ENCODE measurements around the gene MYL1. TPM values are rescaled to one million over a fixed set of nuclear protein-coding genes. Genes with fewer than 3 reads are reported as not detected.

Gene MYL1
- total RNA-seq, 4 donors from 2014 or later: 0.64 to 3.4 TPM; not detected in 2

DNA sequence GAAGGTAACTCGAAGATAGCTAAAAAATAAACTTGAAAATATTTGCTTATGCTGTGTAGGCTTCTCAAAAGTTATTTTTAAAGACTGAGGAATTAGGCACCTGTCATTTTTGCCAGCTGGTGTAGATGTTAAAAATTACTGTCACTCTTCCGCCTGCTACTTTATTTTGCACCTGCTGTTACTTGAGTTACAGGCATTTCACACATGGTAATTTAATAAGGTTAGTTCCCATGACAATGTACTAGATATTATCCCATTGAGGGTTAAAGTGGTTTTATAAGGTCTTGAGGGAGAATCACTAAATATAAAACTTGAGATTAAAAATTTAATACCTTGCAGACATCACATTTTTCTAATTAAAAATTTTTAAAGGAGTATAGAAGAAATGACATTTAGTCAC lies 26.6 kb downstream of the MYL1 start:
- DNase-seq: no peak
- Histone ChIP-seq H3K4me3 (no peak overlapping the region), H3K27ac (no peak overlapping the region), H3K36me3 (no peaks in the 10 kb centered on the region), H3K4me1 (no peaks in the 10 kb centered on the region), H3K9me3 (no peaks in the 10 kb centered on the region), H3K27me3 (no peaks in the 10 kb centered on the region)
- 60 to 67% methylated on average over 2 of the region's 2 CpGs for WGBS, 2 donors (ENCODE audit: low coverage in 1 of 2)
- in situ Hi-C loops (cut with MboI; ENCODE audit: low pct_ligation_motif_present in 1 of 4, low pct_unique_long_range_greater_than_20kb in 1 of 4, low sequenced_read_pairs in 3 of 4): no loop called here
- intact Hi-C loops (cut with DNase I; ENCODE audit: low total_unique reads): no loop called here
- TF ChIP-seq, protein P1, sequence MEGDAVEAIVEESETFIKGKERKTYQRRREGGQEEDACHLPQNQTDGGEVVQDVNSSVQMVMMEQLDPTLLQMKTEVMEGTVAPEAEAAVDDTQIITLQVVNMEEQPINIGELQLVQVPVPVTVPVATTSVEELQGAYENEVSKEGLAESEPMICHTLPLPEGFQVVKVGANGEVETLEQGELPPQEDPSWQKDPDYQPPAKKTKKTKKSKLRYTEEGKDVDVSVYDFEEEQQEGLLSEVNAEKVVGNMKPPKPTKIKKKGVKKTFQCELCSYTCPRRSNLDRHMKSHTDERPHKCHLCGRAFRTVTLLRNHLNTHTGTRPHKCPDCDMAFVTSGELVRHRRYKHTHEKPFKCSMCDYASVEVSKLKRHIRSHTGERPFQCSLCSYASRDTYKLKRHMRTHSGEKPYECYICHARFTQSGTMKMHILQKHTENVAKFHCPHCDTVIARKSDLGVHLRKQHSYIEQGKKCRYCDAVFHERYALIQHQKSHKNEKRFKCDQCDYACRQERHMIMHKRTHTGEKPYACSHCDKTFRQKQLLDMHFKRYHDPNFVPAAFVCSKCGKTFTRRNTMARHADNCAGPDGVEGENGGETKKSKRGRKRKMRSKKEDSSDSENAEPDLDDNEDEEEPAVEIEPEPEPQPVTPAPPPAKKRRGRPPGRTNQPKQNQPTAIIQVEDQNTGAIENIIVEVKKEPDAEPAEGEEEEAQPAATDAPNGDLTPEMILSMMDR (IDR thresholded peaks at IDR 0.05): no peak

DNA sequence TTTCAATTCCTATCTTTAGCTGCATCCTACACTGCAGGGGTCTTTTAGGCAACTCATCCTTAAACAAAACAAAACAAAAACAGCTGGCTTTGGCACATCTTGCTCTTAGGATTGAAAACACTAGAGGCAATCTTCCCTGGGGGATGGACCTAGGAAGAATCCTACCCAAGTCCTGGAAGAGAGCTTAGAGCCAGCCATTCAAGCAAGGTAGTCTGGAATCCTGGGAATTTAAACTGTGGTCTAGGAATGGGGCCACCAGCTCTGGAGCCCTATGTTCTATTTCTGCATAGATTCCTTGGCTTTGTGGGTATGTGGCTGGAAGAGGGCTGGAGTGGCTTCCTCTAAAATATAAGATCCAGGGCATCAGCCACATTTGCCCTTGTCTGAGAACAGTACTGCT lies 27.7 kb downstream of the MYL1 start:
- H3K36me3 ChIP-seq: no peaks in the 10 kb centered on the region
- no peaks in the 10 kb centered on the region for H3K4me1 ChIP-seq
- in situ Hi-C loops (cut with MboI; ENCODE audit: low pct_ligation_motif_present in 1 of 4, low pct_unique_long_range_greater_than_20kb in 1 of 4, low sequenced_read_pairs in 3 of 4): no loop called here
- H3K27me3 ChIP-seq: no peaks in the 10 kb centered on the region
- TF ChIP-seq POLR2AphosphoS5 (IDR thresholded peaks at IDR 0.05): no peak
- TF ChIP-seq, protein P1 (IDR thresholded peaks at IDR 0.05): no peak
- no peak for TF ChIP-seq EP300 (IDR thresholded peaks at IDR 0.05; ENCODE audit: low read depth)
- no peak for TF ChIP-seq POLR2A (IDR thresholded peaks at IDR 0.05)
- H3K9me3 ChIP-seq: no peaks in the 10 kb centered on the region
- intact Hi-C loops (cut with DNase I; ENCODE audit: low total_unique reads): no loop called here
- DNase-seq: no peak
- no peak overlapping the region for H3K4me3 ChIP-seq
- no peak overlapping the region for H3K27ac ChIP-seq

DNA sequence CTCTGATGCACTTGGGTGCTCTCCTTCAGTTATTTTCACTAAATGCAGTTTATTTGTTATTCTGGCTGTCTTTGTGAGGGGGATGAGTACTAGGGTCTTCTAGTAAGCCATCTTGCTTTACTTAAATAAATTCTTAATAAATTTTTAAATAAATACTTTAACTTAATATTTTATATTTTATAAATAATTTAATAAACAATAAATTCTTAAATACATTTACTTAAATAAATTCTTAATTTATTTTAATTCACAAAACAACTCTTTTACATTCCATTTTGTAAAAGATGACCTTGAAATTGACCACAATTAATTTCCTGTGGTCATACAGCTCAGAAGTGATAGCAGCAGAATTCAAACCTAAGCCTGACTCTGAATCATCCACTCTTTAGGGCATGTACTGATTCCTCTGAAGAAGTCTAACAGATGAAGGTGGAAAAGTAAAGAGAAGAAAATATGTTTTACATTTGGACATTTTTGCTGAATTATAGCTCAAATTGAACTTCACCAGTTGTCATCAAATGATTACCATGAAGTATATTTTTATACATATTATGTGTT lies 28.8 kb downstream of the MYL1 start:
- intact Hi-C loops (cut with DNase I; ENCODE audit: low total_unique reads): no loop called here
- DNase-seq: no peak
- TF ChIP-seq POLR2AphosphoS5 (IDR thresholded peaks at IDR 0.05): no peak
- TF ChIP-seq, protein P1 (IDR thresholded peaks at IDR 0.05): no peak
- TF ChIP-seq POLR2A (IDR thresholded peaks at IDR 0.05): no peak
- TF ChIP-seq EP300 (IDR thresholded peaks at IDR 0.05; ENCODE audit: low read depth): no peak
- Histone ChIP-seq H3K27me3 (no peaks in the 10 kb centered on the region), H3K27ac (no peak overlapping the region), H3K36me3 (no peaks in the 10 kb centered on the region), H3K4me1 (no peaks in the 10 kb centered on the region), H3K9me3 (no peaks in the 10 kb centered on the region), H3K4me3 (no peak overlapping the region)
- in situ Hi-C loops (cut with MboI; ENCODE audit: low pct_ligation_motif_present in 1 of 4, low pct_unique_long_range_greater_than_20kb in 1 of 4, low sequenced_read_pairs in 3 of 4): no loop called here

DNA sequence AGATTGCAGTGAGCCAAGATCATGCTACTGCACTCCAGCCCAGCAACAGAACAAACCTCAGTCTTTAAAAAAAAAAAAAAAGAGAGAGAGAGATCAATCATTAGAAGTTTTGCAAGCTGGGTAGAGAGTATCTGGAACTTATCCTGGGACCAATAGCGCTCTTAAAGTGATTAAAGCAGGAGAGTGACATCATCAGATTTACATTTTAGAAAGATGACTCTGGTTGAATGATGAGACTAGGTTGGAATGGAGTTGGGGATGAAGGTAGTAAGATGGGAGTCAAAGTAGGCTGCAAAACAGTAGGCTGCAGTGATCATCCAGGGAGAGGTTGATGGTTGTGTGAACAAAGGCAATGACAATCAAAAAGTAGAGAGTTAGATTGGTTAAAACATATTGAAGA lies 37.8 kb downstream of the MYL1 start:
- Histone ChIP-seq H3K9me3 (no peaks in the 10 kb centered on the region), H3K27ac (no peak overlapping the region), H3K36me3 (no peaks in the 10 kb centered on the region), H3K27me3 (no peaks in the 10 kb centered on the region), H3K4me3 (no peak overlapping the region), H3K4me1 (no peaks in the 10 kb centered on the region)
- no peak for TF ChIP-seq POLR2AphosphoS5 (IDR thresholded peaks at IDR 0.05)
- TF ChIP-seq, protein P1 (IDR thresholded peaks at IDR 0.05): no peak
- intact Hi-C loops (cut with DNase I; ENCODE audit: low total_unique reads): no loop called here
- DNase-seq: no peak
- in situ Hi-C loops (cut with MboI; ENCODE audit: low pct_ligation_motif_present in 1 of 4, low pct_unique_long_range_greater_than_20kb in 1 of 4, low sequenced_read_pairs in 3 of 4): no loop called here
- 91 to 100% methylated on average over 1 of the region's 1 CpG for WGBS, 2 donors (ENCODE audit: low coverage in 1 of 2)

Measured in transverse colon (tissue), 4 donors.